HG03039 (cell line): ENCODE results near the gene HSD17B4.
"Not testable (repeated sequence)": the region's sequence is repeated elsewhere in the genome, so short reads cannot be mapped to it uniquely, and the experiment has no call there.

ENCODE experiments used
- ATAC-seq: cut with Tn5 transposase; IDR thresholded peaks from one replicate; pipeline ENCODE4 v1.9.1; 2021; ENCODE audit warnings: mild to moderate bottlenecking, moderate library complexity; ENCODE audit not compliant: unreplicated experiment

Gene HSD17B4, protein sequence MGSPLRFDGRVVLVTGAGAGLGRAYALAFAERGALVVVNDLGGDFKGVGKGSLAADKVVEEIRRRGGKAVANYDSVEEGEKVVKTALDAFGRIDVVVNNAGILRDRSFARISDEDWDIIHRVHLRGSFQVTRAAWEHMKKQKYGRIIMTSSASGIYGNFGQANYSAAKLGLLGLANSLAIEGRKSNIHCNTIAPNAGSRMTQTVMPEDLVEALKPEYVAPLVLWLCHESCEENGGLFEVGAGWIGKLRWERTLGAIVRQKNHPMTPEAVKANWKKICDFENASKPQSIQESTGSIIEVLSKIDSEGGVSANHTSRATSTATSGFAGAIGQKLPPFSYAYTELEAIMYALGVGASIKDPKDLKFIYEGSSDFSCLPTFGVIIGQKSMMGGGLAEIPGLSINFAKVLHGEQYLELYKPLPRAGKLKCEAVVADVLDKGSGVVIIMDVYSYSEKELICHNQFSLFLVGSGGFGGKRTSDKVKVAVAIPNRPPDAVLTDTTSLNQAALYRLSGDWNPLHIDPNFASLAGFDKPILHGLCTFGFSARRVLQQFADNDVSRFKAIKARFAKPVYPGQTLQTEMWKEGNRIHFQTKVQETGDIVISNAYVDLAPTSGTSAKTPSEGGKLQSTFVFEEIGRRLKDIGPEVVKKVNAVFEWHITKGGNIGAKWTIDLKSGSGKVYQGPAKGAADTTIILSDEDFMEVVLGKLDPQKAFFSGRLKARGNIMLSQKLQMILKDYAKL

DNA sequence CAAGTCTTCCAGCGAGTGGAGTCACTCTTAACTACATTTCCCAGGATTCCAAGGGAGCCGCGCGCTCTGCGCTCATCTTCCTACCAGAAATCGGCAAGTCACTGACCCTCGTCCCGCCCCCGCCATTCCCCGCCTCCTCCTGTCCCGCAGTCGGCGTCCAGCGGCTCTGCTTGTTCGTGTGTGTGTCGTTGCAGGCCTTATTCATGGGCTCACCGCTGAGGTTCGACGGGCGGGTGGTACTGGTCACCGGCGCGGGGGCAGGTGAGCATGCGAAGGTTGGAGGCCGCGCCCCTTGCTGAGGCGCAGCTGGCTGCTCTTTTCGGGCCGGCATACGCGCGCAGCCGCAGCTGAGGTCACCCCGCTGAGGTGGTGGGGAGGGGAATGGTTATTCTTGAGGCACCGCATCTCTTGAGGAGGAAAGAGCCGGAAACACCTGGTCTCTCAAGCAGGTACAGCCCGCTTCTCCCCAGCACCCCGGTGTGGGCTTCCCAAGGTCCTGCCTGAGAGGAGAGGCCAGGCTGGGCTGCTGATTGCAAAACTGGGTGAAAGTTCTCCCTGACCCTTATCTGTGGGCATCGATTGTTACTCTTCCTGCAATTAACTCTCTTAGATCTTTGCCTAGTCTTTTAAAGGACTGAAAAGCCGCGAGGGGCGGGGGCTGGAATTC lies at the start of gene HSD17B4:
HSD17B4 (plus strand) TSS at position 125 of the 667 bp plus-strand sequence; CDS start at position 204, 79 bp downstream.
- ATAC-seq = peak; percentile 95

DNA sequence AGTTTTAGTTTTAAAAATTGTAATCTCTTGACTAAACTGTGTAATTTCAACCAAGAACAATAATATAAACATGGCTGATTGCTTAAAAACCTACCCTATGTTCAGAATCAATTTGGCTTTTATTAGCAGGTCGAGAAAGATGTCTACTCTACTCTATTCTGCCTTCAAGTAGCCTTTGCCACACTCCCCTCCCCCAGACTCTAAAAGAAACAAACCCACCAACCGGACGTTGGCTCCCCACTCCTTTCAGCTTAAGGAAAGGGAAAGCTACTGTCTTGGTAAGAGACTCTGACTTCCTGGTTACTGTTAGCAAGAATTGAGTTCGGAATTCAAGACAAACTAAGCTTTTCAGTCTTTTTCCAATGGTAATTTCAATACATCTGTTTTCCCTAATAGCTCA lies 49.7 kb upstream of the HSD17B4 start:
- no peak for ATAC-seq

DNA sequence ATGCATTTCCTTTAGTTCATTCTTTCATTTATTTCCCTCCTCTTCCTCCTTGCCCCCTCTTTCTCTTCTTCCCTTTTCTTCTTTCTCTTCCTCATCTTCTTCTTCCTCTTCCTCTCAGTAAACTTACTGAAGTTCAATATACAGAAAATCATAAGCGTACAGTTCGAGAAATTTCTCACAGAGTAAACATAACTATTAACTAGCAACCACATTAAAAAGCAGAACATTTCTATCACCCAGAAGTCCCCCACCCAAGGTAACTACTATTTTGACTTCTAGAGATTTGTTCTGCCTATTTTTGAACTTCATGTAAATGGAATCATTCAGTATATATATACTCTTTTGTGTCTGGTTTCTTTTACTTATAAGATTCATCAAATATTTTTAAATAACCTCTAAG lies 48.3 kb upstream of the HSD17B4 start:
- no peak for ATAC-seq

DNA sequence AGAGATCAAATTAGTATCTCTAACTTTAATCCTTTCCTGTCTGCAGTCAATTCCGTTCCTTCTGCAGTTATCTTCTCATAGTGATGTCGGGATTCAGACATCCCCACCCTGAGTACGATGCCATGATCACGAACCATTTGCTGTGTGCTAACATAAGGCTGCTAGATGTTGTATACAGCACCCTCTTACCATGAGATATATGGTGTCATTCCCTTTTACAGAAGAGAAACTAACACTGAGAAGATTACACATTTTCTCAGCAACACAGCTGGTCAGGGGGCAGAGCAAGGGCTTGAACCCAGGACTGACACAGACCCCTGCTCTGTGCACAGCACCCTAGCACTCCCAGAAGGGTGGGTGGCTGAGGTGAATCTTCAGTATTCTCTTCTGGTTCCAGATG lies 46.9 kb upstream of the HSD17B4 start:
- ATAC-seq = no peak

DNA sequence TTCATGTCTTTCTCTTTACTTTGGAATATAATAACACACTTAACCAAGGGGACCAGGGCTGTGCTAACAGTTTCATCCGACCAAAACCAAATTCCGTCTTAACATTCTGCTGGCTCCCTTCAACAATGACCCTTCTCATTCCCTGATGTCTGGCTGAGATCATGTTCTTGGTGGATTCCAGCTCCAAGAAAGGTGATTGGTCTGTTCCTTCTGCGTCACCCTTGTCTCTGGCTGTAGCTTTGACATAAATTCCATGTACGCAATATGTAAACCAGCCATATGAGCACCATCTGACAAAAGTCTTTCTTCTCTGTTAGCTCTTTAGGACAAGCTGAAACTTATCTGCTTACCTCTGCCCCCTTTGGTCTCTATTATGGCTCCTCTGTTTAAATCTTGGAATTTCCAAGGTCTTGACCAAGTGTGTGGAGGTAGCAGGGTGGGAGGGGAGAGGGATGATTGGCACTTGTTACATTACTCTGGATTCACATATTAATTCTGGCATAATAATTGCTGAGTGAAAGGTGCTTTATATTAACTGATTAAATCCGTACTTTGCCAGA lies 45.7 kb upstream of the HSD17B4 start:
- no peak for ATAC-seq

DNA sequence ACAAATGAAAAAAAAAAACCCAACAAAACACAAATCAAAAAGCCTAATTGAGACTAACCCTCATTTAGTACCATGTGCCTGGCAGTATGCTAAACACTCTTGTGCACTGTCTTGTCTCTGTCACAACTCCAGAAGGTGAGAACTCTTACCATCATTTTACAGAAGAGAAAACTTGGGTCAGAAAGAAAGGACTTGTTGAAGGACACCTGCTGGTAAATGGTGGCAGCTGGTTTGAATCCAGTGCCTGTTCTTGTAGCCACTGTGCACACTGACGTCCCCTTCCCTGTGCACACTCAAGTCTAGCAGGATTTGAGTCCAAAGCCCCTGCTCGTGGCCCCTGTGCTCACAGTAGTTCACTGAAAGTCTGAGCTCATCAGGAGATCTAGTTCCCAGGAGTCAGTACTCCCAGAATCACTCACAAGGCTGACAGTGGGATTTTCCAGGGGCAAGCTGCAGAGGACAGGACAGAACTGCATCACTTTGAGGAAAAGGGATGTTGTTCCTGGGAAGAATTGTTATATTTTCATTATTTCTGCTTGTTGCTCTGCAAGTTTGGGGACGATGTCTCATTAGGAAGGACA lies 43.0 kb upstream of the HSD17B4 start:
- no peak for ATAC-seq

DNA sequence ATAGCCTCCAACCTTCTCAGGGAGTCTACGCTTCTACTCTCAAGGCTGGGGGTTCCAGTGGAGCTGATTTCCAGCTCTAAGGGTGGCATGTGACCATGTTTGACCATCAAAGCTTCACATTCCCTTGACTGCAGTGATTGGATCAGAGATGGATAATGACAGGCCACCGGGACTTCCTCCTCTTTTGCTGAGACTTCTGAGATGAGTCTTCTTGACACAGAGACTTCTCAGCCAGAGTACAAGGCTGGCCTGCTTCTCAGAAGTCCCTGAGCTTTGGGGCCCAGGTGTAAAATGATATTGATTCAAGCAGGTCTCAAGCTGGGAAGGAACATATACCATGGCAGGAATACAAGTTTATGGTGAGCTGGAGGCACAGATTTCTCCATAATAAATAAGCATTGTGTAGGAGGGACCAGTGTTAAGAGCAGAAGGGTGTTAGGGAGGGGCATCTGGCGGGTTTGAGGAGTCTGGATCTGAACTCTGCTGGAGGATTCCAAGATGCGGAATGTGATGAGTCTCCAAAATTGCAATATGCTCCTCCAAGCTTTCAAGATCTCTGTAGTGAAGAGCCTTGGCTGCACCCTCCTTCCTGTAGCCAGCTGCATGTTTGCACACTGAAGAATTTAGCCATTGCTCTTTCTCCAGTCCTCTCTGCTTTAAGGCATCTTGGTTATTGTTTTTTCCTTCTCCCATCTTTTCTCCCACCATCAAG lies 41.7 kb upstream of the HSD17B4 start:
- peak; percentile 59 for ATAC-seq

DNA sequence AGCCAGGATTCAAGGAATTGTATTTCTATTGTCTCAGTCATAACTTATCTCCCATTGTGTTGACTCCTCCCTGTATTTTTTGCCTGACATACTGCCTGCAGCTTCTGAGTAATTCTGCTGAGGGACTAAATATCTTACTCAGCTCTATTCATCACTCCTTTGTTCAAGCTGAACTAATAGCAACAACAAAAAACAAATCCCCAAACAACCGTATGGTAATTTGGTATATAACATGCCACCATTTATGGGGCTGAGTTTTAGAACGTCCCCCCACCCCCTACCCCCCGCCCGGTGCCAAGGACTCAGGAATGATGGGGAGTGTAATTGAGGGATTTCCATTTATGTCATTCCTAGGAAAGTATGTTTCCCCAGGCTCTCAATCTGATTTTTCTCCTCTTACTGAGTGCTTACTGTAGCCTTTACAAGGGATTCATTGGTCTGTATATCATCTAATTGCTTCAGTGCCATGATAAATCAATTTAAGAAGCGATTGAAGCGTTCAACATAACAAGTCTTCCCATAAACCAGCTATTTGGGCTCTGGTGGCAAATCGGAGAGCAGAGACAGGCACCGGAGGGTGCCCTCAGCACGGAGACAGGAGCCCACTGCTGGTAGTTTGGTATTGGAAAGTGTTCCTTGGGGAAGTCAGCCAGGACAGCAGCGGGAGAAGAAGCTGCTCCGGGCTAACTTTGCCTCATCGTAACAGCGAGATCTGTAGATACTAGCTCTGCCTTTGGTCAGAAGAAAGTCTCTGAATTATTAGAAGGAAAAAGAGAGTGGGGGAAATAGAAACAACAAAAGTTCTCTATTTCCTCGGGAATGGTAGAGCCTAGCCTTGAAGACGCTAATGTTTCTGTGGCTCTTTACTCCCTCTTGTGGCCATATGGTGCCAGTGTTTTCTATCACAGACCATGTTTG lies 40.7 kb upstream of the HSD17B4 start:
- ATAC-seq = peak; percentile 56

DNA sequence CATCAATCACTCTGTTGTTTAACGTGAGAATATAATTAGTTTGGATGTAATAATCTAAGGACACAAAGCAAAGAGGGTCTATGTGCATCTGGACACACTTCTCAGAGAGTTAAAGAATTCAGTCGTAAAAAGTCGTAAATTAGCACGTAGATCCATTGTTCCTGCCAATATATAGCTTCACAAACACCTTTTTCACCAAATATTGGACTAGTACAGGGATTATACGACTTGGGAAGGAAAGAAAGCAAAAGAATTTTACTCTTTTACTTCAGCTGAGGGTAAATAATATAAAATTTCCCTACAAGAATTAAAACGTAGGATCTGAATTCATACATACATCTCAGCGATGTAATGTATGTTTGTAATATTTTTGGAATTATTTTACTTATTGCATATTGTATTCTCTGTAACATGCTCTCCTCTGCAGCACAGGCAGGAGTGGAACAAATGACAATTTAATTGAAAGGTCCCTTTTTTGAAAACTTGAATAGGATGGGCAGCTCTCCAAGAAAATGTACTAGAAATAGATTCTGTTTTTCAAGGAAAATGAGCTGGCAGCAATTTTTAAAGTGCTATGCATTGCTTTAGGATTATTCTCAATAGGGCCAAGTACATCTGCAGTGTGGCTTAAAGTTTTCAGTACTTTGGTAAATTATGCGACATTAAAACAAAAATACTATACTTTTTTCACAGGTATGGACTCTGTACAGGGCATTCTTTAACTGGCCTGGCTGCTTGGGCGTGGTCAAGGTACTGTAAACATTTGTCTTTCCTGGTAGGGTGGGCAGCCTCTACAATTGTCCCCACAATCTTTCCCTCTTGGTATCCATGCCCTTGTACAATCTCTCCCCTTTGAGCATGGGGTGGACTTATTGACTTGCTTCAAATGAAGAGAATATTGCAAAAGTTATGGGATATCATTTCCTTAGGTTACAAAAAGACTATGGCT lies 39.7 kb upstream of the HSD17B4 start:
- no peak for ATAC-seq

DNA sequence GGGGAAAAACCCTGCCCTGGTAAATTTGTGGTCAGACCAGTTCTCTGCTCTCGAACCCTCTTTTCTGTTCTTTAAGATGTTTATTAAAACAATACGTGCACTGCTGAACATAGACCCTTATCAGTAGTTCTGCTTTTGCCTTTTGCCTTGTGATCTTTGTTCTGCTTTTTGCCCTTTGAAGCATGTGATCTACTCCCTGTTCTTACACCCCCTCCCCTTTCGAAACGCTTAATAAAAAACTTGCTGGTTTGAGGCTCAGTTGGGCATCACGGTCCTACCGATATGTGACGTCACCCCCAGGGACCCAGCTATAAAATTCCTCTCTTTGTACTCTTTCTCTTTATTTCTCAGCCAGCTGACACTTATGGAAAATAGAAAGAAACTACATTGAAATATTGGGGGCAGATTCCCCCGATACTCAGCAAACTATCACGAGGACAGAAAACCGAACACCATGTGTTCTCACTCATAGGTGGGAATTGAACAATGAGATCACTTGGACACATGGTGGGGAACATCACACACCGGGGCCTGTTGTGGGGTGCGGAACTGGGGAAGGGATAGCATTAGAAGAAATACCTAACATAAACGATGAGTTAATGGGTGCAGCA lies 38.1 kb upstream of the HSD17B4 start:
- not testable (repeated sequence) for ATAC-seq

DNA sequence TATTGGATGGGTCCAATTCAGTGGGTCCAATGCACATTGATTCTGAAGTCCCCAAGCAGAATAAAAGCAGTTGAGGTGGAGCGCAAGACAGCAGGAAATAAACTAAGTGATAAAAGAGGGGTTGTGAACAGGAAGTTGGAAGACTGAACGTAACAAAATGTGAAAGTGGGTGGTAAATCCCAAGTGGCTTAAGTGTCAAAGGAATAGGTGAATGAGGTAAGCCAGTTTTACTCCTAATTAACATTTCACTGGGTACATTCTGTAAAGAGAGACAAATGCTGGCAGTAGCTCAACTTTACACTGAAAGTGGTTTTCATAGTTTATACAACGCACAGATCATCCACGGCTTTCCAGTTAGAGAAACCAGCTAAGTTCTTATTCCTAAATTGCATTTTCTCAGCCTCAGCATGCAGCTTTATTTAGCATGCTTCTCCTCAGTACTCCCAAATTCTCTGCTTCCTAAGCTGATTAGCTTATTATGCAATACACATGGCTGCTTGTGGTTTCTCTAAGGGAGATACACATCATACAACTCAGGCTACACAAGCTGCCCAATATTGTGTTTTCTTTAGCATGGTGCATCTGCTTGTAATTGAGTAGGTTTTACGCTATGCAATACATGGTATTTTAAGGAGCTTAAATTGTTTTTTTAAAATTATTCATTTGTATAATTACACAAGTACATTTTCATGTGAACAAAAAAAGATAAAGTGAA lies 34.2 kb upstream of the HSD17B4 start:
- no peak for ATAC-seq

DNA sequence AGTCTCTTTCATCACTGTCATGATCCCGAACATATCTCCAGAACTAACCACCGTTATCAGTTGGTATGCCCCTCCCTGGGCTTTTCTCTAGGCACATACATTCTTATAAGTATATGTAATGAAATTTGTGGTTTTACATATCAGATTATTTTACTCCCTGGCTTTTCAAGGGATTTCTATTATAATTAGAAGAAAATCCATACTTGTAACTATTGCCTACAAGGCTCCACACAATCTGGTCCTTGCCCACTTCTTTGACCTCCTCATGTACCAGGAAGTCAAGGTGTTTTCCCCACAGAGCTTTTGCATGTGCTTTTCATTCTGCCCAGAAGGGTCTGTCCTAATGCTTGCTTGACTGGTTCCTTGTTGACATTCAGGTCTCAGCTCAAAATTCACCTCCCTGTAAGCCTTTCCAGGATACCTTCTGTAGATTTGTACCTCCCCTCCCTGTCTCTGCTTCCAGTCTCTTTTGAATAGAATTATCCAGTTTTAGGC lies 33.6 kb upstream of the HSD17B4 start:
- ATAC-seq = peak; percentile 68

DNA sequence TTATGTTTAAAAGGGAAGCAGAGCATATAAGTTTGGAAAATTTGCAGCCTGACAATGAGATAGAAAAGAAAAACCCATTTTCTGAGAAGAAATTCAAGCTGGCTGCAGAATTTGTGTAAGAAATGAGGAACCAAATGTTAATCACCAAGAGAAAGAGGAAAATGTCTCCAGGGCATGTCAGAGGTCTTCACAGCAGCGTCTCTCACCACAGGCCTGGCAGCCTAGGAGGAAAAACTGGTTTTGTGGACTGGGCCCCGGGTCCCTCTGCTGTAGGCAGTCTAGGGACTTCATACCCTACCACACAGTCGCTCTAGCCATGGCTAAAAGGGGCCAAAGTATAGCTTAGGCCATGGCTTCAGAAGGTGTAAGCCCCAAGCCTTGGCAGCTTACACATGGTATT lies 32.1 kb upstream of the HSD17B4 start:
- no peak for ATAC-seq

DNA sequence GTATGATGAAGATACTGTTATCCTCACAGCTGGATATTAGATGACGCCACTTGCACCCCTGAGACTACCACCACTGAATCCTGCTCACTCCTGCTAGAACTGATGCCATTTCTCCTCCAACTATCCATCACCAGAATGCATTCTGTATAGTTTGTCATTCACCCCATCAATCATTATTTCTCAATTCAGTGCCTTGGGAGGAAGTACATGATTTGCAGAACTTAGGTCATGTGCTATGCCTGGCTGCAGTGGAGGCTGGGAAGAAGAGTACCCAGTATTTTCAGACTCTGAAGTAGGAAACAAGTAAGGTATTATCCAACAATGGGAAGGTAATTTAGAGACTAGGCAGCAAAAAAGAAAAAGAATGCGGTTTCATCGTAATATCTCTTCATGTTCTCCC lies 26.2 kb upstream of the HSD17B4 start:
- no peak for ATAC-seq

DNA sequence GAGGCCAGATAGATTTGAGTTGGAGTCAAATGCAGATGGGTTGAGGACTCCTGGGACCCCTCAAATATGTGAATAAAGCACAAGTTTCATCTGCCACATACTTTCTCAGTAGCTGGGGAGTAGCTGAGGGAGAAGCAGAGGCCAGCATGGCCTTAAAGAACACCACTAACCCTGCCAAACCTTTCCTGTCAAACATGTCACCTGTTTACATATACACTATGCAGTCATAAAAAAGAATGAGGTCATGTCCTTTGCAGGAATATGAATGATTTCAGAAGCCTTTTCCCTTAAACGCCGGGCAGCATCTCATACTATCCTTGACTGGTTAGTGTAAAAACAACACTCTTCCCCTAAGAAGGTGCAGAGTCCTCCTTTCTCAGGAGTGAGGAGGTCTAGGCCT lies 25.2 kb upstream of the HSD17B4 start:
- ATAC-seq = no peak

DNA sequence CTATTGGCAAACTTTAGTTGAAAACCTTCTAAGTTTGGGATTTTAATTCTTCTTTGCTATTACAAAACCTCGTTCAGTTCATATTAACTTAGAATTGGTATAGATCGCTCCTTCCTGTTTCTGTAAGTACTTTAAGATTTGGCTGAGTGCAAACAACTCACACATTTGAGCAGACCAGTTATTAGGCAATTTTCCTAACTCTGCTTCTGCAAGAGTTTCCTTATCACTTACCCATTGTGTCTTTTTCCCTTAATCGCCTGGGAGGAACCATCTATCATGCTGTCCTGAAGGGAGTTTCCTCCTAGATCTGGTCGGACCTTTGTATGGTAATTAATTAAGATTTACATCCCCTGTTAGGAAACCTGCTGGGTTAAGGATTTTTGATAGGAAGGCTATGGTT lies 24.7 kb upstream of the HSD17B4 start:
- ATAC-seq = not testable (repeated sequence)

DNA sequence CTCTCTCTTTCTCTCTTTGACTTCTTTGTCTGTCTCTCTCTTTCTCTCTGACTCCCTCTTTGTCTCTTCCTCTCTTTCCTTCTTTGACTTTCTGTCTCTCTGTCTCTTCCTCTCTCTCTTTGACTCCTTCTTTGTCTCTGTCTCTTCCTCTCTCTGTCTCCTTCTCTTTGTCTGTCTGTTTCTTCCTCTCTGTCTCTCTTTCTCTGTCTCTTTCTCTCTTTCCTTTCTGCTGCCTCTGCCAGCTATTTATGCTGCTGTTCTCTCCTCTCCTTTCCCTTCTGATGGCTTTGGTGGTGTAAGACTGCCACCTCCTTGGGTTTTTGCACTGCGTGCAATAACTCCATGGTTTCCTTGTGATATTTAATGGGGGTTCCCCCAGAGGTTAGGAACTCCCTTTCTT lies 24.1 kb upstream of the HSD17B4 start:
- not testable (repeated sequence) for ATAC-seq
